HG03280 (cell line): ENCODE measurements around the gene DVL2.

Experiments used
- ATAC-seq: cut with Tn5 transposase; IDR thresholded peaks from one replicate; pipeline ENCODE4 v1.9.1; 2021; ENCODE audit warnings: mild to moderate bottlenecking, moderate library complexity; ENCODE audit not compliant: unreplicated experiment

Gene DVL2

DNA sequence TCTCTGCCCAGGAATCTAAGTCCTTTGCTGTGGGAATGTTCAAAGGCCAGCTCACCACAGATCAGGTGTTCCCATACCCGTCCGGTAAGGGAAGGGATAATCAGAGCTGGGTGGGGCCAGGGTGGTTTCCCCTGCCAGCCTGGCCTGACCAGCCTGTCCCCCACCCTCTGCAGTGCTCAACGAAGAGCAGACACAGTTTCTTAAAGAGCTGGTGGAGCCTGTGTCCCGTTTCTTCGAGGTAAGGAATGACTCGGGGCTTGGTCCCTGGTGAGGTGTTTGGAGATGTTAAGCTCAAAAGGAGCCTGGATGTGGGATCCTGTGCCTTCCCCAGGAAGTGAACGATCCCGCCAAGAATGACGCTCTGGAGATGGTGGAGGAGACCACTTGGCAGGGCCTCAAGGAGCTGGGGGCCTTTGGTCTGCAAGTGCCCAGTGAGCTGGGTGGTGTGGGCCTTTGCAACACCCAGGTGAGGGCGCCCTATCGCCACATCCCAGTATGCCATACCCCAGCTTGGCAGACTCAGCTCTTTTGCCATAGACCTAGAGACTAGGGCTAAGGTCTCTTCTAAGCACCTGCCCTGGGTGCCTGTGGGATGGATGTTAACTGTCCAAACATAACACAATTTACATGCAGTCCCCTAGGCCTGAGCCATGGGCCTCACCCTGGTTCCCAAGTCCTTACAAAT lies 13.6 kb downstream of the DVL2 start:
- ATAC-seq = no peak

DNA sequence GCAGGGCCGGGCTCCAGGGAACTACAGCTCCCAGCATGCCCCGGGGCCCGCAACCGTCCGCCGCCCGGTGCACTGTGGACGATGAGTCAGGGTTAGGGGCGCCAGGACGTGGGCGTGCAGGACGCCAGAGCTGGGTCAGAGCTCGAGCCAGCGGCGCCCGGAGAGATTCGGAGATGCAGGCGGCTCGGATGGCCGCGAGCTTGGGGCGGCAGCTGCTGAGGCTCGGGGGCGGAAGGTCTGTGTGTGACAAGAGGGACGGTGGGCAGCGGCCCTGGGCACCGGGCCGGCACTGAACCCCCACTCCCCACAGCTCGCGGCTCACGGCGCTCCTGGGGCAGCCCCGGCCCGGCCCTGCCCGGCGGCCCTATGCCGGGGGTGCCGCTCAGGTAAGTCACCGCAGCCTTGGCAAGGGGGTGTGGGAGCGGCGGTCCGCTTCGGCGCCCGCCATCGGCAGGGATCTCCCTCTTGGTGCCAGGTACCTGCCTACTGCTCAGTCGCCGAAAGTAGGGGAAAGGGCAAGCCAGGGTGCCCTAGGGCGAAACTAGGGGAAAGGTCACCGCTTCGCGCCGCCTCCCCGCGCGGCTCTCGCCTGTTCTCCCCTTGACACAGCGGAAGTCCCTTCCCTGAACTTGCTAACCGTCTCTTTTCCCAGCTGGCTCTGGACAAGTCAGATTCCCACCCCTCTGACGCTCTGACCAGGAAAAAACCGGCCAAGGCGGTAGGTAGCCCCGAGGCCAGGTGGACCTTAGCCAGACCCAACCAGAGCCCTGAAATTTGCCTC lies 14.3 kb downstream of the DVL2 start, which contains the start of the genes ACADVL and DLG4:
Gene ACADVL (plus strand): TSS at position 127 of the 781 bp plus-strand sequence. CDS start 47 bp downstream, at position 174.
Gene DLG4 (minus strand): TSS at position 25 of the 781 bp plus-strand sequence.
- peak; percentile 72 for ATAC-seq

DNA sequence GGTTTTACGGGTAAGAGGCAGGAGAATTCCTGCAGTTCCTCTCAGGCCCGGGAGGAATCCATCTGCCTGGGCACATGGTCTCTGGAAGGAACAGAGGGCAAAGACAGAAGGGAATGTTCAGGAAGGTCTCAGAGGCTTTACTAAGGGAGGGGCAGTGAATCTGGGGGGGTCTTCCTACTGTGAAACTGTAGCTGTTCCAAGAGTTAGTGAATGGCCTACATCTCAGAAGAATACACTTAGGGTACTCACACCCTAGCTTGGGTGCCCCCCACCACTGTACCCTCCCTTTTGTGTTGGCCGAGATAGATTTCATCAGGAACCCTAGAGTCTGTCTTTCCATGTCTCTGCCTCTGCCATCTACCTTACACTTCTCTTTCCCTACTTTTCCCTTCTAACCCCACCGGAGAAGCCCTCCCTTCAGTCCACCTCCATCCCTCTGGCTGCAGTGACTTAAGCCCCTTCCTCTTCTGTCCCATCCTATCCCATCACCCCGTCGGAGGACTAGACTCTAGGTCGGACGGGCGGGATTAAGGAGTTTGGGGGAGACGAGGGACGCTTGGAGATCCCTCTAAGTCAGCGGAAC lies 15.0 kb downstream of the DVL2 start:
- ATAC-seq = no peak

DNA sequence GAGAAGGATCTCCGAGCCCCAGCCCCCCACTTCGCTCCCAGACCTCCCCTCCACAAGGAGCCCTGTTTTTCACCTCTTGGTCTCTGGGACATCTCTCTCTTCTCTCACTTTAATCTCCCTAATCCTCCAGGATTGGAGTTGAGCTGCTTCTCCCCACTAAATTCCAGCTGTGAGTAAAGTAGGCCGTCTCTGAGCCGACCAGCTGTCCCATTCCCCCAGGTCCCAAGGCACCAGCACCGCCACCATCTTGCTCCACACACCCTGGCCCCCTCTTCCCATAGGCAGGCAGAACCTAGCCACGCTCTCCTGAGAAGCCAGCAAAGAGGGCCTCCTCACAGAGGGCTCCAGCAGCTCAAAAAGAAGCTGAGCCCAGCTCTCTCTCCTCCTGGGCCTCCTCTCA lies 15.6 kb downstream of the DVL2 start:
- ATAC-seq = no peak

DNA sequence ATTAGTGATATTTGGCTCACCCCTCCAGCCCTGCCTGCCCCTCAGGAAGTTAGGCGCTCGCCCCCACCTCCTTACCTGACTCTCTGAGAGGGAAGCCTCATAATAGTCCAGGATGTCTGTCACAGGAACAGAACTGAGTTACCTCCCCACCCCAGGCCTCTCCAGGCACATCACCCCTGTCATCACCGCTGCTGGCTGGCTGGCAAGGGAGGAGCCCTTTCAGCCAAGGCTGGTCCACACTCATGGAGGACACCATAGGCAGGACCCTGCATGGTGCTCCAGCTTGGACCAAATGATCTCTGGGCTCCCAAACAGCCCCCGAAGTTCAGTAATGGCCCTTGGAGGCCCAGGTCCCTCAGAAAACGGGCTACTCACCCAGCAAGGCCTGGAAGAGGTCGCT lies 16.2 kb downstream of the DVL2 start:
- no peak for ATAC-seq

DNA sequence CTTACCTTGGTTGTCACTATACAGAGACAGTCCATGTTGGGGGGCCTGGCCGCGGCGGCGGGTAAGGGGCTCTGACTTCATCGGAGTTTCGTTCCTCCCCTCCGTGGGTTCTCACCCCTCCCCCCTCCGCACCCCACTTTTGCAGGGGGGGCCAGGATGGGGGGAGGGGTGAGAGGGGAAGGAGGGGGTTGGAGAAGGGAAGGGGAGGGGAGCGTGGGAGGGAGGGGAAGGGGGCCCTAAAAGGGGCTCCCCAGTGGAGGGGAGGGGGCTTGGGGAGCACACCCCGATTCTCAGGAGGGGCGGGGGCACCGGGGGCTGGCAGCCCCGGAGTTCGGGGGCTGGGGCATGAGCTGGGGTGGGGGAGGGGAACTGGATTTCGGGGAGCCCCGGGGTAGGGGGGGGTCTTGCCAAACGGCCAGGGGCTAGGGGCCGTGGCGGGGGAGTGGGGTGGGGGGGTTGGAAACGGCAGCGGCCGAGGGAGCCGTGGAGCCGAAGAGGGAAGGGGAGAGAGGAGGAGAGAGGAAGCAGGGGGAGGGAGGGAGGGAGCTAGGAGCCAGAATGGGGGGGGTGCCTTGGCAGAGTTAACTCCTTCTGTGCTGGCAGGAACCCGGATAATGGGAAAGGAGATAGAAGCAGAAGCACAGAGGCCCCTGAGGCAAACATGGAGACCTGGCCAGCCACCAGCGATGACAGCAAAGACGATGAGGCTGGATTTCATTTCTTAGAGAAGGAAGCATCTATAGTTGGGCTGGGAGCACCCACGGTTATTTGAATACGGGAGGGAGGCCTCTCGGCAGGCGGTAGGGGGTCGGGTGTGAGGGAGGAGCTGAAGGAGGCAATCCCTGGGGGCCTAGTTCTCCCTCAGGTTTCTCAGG lies 17.0 kb downstream of the DVL2 start:
- ATAC-seq = no peak

GRCh38 chr17:7216242-7217112 lies 17.8 kb downstream of the DVL2 start:
- no peak for ATAC-seq

DNA sequence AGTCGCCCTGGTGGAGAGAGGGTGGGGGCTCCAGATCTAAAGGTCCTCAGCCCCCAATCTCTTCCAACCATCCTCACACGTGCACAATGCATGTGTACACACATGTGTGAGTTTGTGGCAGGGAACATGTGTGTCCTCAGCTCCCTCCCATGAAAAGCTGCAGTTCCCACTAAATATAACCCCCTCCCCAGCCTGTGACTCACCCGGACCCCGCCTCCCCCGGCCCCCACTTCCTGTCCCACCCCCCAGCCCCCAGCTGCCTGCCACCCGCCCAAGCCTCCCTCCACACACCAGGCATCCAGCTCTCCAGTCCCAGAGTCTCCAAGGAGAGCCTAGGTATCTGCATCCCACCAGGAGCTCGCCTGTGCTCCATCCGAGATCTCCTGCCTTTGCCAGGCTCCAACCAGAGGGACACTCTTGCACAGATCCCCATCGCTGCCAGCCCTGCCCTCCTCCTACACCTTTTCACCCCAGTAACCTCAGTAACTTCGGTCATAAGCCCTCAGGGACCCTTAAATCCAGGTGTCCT lies 18.6 kb downstream of the DVL2 start:
- no peak for ATAC-seq

DNA sequence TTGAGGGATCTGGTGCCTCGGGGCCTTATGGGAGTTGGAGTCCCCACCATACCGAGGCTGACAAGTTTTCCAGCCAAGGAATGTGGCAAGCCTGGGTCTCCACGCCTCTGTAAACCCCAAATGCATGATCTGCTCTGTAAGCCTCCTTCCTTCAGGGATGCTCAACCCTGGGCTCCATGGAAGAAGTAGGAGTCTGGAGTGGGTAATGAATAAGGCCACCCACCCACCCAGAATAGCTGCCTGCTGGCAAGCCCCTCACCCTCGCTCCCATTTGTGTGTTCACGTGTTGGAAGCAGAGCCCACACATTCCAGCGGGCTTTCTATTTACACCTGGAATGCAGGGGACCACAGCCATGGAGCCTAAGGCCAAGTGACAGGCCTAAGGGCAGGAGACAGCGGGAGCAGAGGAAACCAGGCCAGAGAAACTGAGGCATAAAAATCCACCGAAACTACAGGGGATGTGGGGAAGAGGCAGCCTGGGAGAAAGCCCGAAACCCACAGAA lies 19.1 kb downstream of the DVL2 start:
- ATAC-seq = no peak

DNA sequence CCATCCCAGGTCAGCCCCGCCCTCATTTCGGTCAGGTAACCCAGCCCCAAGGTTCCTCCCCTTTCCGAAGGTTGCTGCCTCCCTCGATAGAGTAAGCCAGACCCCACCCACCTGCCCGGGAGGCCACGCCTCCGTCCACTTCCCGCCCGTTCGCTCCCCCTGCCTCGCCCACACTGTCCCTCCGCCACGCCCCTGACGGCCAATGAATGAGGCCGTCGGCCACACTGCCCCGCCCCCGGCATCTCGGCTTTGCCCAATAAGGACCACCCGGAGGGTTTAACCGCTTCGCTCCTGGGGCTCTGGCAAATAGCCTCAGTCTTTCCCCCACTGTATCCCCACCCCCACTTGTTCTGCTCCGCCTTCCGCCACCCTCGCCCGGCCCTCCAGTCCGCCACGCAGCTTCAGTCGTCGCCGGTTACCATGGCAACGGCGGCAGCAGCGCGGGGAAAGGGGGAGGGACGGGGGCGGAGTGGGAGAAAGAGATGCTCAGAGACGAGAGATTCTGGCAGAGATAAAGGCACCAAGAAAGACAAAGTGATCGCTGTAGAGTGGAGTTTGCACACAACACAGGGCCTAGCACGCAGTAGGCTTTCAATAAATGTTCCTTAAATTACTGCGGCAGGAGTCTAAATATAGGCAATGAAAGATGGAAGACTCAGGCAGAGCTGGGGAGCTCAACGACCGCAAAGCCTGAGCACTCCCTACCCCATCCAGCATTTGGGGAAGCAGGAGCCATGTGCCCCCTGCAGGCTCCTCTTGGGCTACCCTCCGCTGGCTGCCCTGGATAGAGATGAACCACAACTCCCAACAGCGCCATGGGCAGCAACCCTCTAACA lies 19.8 kb downstream of the DVL2 start:
- peak; percentile 85 for ATAC-seq

- no peak for ATAC-seq
Observed at GRCh38 chr17:7213895-7214299, 20.4 kb downstream of the DVL2 start.

DNA sequence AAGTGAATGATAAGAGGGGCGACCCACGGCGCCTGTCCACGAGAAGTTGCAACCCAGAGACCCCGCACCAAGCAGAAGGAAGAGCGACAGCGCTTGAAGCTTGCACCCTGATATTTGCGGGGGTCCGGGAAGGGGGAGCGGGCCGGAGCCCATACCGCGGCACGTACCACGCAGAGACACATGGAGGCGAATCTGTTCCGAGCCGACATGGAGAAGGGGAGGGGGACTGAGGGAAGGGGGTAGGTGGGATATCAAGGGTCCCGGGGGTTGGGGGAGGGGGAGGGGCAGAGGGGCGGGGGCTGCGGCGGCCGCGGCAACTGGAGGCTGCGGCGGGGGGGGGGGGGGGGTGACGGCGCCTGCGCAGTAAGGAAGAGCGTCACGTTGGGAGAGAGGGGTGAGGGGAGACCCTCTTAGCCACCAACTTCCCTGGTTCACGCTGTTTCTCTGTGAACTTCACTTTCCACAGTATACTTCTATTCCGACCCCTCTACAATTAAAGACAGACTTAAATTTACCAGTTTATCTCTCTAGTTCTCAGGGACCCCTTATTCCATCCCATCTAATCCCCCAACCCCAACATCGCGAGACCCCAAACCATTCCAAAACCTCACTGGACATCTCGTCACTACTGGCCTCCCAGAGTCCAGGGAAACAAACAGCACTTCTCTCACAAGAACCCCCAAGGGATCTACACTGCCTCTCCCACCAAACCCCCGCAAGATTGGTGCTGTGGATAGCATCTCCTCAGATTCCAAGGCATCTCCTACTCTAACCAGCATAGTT lies 22.6 kb downstream of the DVL2 start:
- no peak for ATAC-seq

GRCh38 chr17:7208754-7209460 lies 25.4 kb downstream of the DVL2 start:
- ATAC-seq = no peak

DNA sequence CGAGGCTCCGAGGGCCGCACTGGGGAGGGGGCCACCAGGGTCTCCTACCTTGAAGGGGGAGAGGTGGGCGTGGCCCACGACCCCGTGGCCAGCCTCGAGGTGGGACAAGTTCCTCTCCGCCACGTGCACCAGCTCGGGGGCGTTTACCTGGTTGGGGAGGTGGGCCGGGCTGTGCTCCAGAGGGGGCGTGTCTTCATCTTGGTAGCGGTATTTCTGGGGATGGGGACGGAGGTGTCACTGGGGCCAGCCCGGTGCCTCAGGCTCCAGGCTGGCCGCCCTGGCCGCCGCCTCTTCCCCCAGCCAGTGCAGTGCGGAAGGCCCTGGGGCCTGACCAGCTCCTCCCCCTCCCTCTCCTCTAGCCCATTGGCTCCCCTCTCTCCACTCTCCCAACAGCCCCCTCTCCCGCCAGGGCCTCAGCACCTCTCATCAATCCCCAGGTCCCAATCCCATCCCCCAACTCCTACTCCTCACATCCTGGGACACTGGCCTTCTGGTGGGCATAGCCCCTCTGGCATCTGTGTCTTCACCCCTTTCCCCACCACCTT lies 26.2 kb downstream of the DVL2 start:
- ATAC-seq = no peak

DNA sequence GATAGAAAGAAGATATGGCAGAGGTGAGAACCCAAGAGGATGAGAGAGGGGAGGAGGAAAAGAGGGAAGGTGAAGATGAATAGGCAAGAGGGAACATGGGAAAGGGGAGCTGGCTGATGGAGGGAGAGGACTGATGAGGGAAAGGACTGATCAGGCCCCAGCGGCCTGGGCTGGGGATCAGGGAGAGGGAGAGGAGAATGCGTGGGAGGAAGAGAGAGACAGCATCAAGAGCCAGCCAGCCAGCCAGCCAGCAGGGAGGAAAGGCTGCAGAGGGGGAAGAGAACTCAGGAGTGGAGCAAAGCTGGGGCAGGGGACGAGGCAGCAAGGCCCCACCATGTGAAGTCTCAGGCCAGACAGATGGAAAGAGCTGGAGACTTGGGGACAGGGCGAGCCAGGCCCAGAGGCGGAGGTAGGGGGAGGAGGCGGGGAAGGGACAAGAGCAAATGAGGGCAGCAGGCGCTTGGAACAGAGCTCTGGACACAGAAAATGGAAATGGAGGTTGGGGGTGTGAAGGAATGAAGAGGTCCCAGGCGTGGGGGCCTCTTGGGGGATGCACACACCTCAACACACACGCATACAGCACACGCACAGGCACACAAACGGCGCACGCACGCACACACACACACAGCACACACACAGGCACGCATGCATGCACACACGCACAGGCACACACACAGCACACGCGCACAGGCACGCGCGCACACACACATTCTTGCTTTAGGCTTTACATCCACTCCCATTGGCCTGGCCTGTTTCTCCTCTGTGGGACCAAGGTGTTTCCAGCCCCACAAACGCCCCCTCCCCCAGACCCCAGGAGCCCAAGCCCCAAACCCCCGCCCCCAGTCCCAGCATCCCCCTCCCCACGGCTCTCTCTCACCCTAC lies 27.0 kb downstream of the DVL2 start:
- ATAC-seq = no peak

DNA sequence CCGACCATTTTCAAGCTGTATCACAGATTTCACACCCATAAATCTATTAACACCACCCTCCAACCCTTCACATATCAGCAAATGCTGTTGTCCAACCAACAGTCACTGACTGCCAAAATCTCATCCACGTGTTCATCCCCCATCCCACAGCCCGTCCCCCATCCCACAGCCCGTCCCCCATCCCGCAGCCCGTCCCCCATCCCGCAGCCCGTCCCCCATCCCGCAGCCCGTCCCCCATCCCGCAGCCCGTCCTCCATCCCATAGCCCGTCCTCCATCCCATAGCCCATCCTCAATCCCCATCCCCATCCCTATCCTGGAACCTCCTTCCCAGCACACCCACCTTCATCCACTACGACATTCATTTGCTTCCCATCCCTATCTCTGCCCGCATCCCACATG lies 28.8 kb downstream of the DVL2 start:
- no peak for ATAC-seq
